Activated CD4-positive, alpha-beta T cell treated with anti-CD3 and anti-CD28 coated beads, Interleukin-2, amount 50 U/mL, for 24 hours (primary cell): ENCODE measurements around the gene PAQR6.

ENCODE experiments used
- DNase-seq, 2 donors: peaks; one replicate each; pipeline ENCODE4 v3.0.0-alpha.2; 2020; ENCODE audit warnings: low read depth in 1 of 2, low spot score in 1 of 2

PAQR6 gene

DNA sequence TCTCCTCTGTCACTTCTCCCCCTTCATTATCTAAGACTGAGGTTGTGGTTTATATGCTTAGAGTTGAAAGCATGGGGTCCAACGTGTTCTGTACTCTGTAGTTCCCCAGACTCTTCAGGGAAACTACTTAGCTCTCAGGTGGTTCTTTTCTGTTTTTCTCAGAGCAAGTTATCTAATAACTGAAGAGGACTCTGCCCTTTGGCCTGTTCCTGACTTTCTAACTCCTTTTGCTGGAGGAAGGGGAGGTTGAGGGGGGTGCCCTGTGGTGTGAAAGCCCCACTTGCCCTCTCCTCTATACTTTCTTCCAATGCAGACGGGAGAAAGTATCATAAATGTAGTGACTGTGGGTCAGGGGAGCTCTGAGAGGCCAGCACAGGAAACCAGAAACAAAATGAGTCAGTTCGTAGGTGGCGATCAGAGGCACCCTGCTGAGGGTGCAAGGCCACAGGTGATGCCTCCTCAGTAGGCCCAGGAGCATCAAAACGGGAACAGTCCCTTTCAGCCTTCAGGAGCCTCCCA lies 49.0 kb downstream of the PAQR6 start:
- no peak for DNase-seq

GRCh38 chr1:156196445-156196844 lies 51.4 kb downstream of the PAQR6 start:
- DNase-seq, result no peak

DNA sequence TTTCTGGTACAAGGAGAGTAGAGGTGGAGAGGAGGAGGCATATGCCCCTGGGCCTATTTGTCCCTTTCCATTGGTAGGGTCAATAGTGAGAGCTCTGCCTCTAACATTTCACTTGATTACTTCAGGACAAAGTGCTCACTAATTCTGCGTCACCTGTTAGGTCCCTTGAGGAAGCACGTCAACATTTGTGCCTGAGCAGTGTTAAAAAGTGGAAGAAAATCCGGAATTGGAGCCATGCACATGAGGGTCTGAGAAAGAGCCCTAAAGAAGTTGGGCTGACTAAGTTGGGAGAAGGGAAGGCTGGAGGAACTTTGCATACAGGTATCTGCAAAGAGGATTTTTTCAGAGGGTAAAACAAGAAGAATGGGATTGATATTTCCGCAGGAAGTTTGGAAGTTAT lies 52.0 kb downstream of the PAQR6 start:
- no peak for DNase-seq

- no peak for DNase-seq
Measured at GRCh38 chr1:156194300-156194652, 53.6 kb downstream of the PAQR6 start.

GRCh38 chr1:156193488-156194299 lies 54.2 kb downstream of the PAQR6 start, which contains the start of gene SLC25A44:
SLC25A44 (plus strand) TSS chr1:156194104; CDS start chr1:156199848, 5,744 bp downstream.
- DNase-seq, result peak; percentile 94 to 97
